ENCODE measurements around the gene DPF3. TPM values are rescaled to one million over a fixed set of nuclear protein-coding genes. Genes with fewer than 3 reads are reported as not detected.

Gene DPF3
- total RNA-seq, 5 donors from 2014 or later (not counting 1 experiment from before 2014, with no cell fraction given) = 0.33 to 0.86 (median 0.54) TPM

DNA sequence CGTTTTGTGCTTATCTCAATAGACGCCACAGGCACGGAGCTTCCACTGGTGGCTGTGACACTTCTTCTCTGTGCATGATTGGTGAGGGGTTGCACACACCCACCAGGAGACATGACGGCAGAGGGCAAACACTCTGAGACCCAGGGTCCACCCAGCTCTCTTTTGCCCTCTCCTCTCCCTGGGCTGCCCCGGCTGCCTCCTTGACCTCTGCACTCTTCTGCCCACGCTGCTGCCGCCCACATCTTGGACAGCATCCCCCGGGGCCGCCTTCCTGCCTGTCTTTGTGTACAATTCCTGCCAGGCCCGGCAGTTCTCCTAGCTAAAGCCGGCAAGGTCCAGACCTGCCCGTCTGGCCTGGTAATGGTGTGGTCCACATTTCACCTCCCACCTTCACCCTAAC is 44.7 kb downstream of the DPF3 start:
- ChIA-PET CTCF (no interaction called here), POLR2A (no interaction called here)

GRCh38 chr14:72847721-72848120 is 46.2 kb downstream of the DPF3 start:
- peaks cover 0 to 16% of the 10 kb centered on the region in 2 experiments for H3K27me3 ChIP-seq (replicated peaks in 1 of 2; ENCODE audit: control insufficient read depth in 2 of 2, extremely low read depth in 1 of 2, insufficient read depth in 2 of 2, low read length in 1 of 2)
- no peak overlapping the region for H3K4me3 Mint-ChIP-seq
- WGBS (ENCODE audit: insufficient coverage) = 93% methylated on average over 3 of the region's 4 CpGs
- H3K36me3 ChIP-seq (ENCODE audit: control insufficient read depth in 2 of 2, extremely low read depth in 1 of 2, insufficient read depth in 1 of 2, low read length in 1 of 2) = no peaks in the 10 kb centered on the region
- DNase-seq (no peak), ATAC-seq (replicated peaks in 1 of 4) (no peak)
- no peak overlapping the region for H3K27ac Mint-ChIP-seq
- no peaks in the 10 kb centered on the region for H3K36me3 Mint-ChIP-seq
- ChIA-PET POLR2A (no interaction called here), CTCF (no interaction called here)
- no peaks in the 10 kb centered on the region for H3K9me3 ChIP-seq
- no peak overlapping the region for H3K4me3 ChIP-seq (ENCODE audit: control insufficient read depth in 1 of 2, extremely low read depth in 1 of 2, low read length in 1 of 2)
- H3K9me3 Mint-ChIP-seq = no peaks in the 10 kb centered on the region
- H3K4me1 Mint-ChIP-seq = no peaks in the 10 kb centered on the region
- peaks cover 8 to 12% of the 10 kb centered on the region in 2 donors for H3K27me3 Mint-ChIP-seq
- H3K4me1 ChIP-seq (ENCODE audit: control insufficient read depth in 1 of 2, extremely low read depth in 1 of 2, insufficient read depth in 2 of 2, low read length in 2 of 2) = no peaks in the 10 kb centered on the region
- H3K27ac ChIP-seq (ENCODE audit: low read length) = no peak overlapping the region

More for the DNA sequence above, 44.7 kb downstream of the DPF3 start:
- DNase-seq (no peak), ATAC-seq (replicated peaks in 1 of 4) (no peak)
- H3K36me3 ChIP-seq (ENCODE audit: control insufficient read depth in 2 of 2, extremely low read depth in 1 of 2, insufficient read depth in 1 of 2, low read length in 1 of 2) = no peaks in the 10 kb centered on the region
- Mint-ChIP-seq H3K4me3 (no peak overlapping the region), H3K27ac (no peak overlapping the region), H3K36me3 (no peaks in the 10 kb centered on the region), H3K27me3 (peaks cover 8 to 12% of the 10 kb centered on the region in 2 donors), H3K4me1 (no peaks in the 10 kb centered on the region), H3K9me3 (no peaks in the 10 kb centered on the region)
- H3K4me3 ChIP-seq (ENCODE audit: control insufficient read depth in 1 of 2, extremely low read depth in 1 of 2, low read length in 1 of 2) = no peak overlapping the region
- no peaks in the 10 kb centered on the region for H3K9me3 ChIP-seq
- H3K27ac ChIP-seq (ENCODE audit: low read length) = no peak overlapping the region
- no peaks in the 10 kb centered on the region for H3K4me1 ChIP-seq (ENCODE audit: control insufficient read depth in 1 of 2, extremely low read depth in 1 of 2, insufficient read depth in 2 of 2, low read length in 2 of 2)
- peaks cover 0 to 16% of the 10 kb centered on the region in 2 experiments for H3K27me3 ChIP-seq (replicated peaks in 1 of 2; ENCODE audit: control insufficient read depth in 2 of 2, extremely low read depth in 1 of 2, insufficient read depth in 2 of 2, low read length in 1 of 2)
- 84% methylated on average over 8 of the region's 12 CpGs for WGBS (ENCODE audit: insufficient coverage)

- Histone ChIP-seq H3K4me3 (ENCODE audit: control insufficient read depth in 1 of 2, extremely low read depth in 1 of 2, low read length in 1 of 2) (no peak overlapping the region), H3K9me3 (no peaks in the 10 kb centered on the region), H3K36me3 (ENCODE audit: control insufficient read depth in 2 of 2, extremely low read depth in 1 of 2, insufficient read depth in 1 of 2, low read length in 1 of 2) (no peaks in the 10 kb centered on the region), H3K27me3 (replicated peaks in 1 of 2; ENCODE audit: control insufficient read depth in 2 of 2, extremely low read depth in 1 of 2, insufficient read depth in 2 of 2, low read length in 1 of 2) (peaks cover 0 to 9% of the 10 kb centered on the region in 2 experiments), H3K27ac (ENCODE audit: low read length) (no peak overlapping the region), H3K4me1 (ENCODE audit: control insufficient read depth in 1 of 2, extremely low read depth in 1 of 2, insufficient read depth in 2 of 2, low read length in 2 of 2) (no peaks in the 10 kb centered on the region)
- POLR2A ChIA-PET = no interaction called here
- H3K36me3 Mint-ChIP-seq = no peaks in the 10 kb centered on the region
- WGBS (ENCODE audit: insufficient coverage) = no CpG with 5 or more reads among the region's 4 CpGs
- ATAC-seq (replicated peaks in 1 of 4) = no peak
- peaks cover 6 to 8% of the 10 kb centered on the region in 2 donors for H3K27me3 Mint-ChIP-seq
- H3K9me3 Mint-ChIP-seq = no peaks in the 10 kb centered on the region
- no peak overlapping the region for H3K4me3 Mint-ChIP-seq
- DNase-seq = no peak
- CTCF ChIA-PET = interaction anchor here in 1 of 2 donors (0.7 kb wide), 1 partner anchor 201 kb away, joined by 3 read pairs; no protein-coding TSS in a partner anchor
- no peak overlapping the region for H3K27ac Mint-ChIP-seq
- H3K4me1 Mint-ChIP-seq = no peaks in the 10 kb centered on the region
These were observed 48.2 kb downstream of the DPF3 start for GRCh38 chr14:72845683-72846082.

- no peak for ATAC-seq (replicated peaks in 1 of 4)
- ChIA-PET CTCF (no interaction called here), POLR2A (no interaction called here)
- Mint-ChIP-seq H3K27me3 (peaks cover 3 to 4% of the 10 kb centered on the region in 2 donors), H3K36me3 (no peaks in the 10 kb centered on the region), H3K4me1 (no peaks in the 10 kb centered on the region), H3K9me3 (no peaks in the 10 kb centered on the region), H3K27ac (peak overlapping the region in 1 of 2 donors; percentile 55), H3K4me3 (no peak overlapping the region)
- WGBS (ENCODE audit: insufficient coverage) = 72% methylated on average over 3 of the region's 4 CpGs
- no peak overlapping the region for H3K27ac ChIP-seq (ENCODE audit: low read length)
- no peaks in the 10 kb centered on the region for H3K9me3 ChIP-seq
- no peak for DNase-seq
- H3K4me3 ChIP-seq (ENCODE audit: control insufficient read depth in 1 of 2, extremely low read depth in 1 of 2, low read length in 1 of 2) = no peak overlapping the region
- H3K36me3 ChIP-seq (ENCODE audit: control insufficient read depth in 2 of 2, extremely low read depth in 1 of 2, insufficient read depth in 1 of 2, low read length in 1 of 2) = no peaks in the 10 kb centered on the region
- H3K27me3 ChIP-seq (replicated peaks in 1 of 2; ENCODE audit: control insufficient read depth in 2 of 2, extremely low read depth in 1 of 2, insufficient read depth in 2 of 2, low read length in 1 of 2) = peaks cover 0 to 6% of the 10 kb centered on the region in 2 experiments
- H3K4me1 ChIP-seq (ENCODE audit: control insufficient read depth in 1 of 2, extremely low read depth in 1 of 2, insufficient read depth in 2 of 2, low read length in 2 of 2) = no peaks in the 10 kb centered on the region
These were observed 48.7 kb downstream of the DPF3 start for GRCh38 chr14:72845196-72845595.

GRCh38 chr14:72844524-72844923 is 49.4 kb downstream of the DPF3 start:
- H3K27me3 ChIP-seq (replicated peaks in 1 of 2; ENCODE audit: control insufficient read depth in 2 of 2, extremely low read depth in 1 of 2, insufficient read depth in 2 of 2, low read length in 1 of 2) = peaks cover 0 to 9% of the 10 kb centered on the region in 2 experiments
- no peaks in the 10 kb centered on the region for H3K9me3 ChIP-seq
- no peak for ATAC-seq (replicated peaks in 1 of 4)
- H3K27ac ChIP-seq (ENCODE audit: low read length) = no peak overlapping the region
- POLR2A ChIA-PET = no interaction called here
- DNase-seq = no peak
- Mint-ChIP-seq H3K27ac (no peak overlapping the region), H3K9me3 (no peaks in the 10 kb centered on the region), H3K36me3 (no peaks in the 10 kb centered on the region), H3K4me1 (no peaks in the 10 kb centered on the region), H3K4me3 (no peak overlapping the region), H3K27me3 (peaks cover 3% of the 10 kb centered on the region in 2 donors)
- no peak overlapping the region for H3K4me3 ChIP-seq (ENCODE audit: control insufficient read depth in 1 of 2, extremely low read depth in 1 of 2, low read length in 1 of 2)
- no peaks in the 10 kb centered on the region for H3K36me3 ChIP-seq (ENCODE audit: control insufficient read depth in 2 of 2, extremely low read depth in 1 of 2, insufficient read depth in 1 of 2, low read length in 1 of 2)
- CTCF ChIA-PET = no interaction called here
- 70% methylated on average over 2 of the region's 3 CpGs for WGBS (ENCODE audit: insufficient coverage)
- no peaks in the 10 kb centered on the region for H3K4me1 ChIP-seq (ENCODE audit: control insufficient read depth in 1 of 2, extremely low read depth in 1 of 2, insufficient read depth in 2 of 2, low read length in 2 of 2)

GRCh38 chr14:72839753-72840607 is 53.9 kb downstream of the DPF3 start:
- Mint-ChIP-seq H3K27ac (no peak overlapping the region), H3K9me3 (no peaks in the 10 kb centered on the region), H3K36me3 (no peaks in the 10 kb centered on the region), H3K4me3 (no peak overlapping the region), H3K4me1 (no peaks in the 10 kb centered on the region), H3K27me3 (peaks cover 0 to 3% of the 10 kb centered on the region in 2 donors)
- no peaks in the 10 kb centered on the region for H3K36me3 ChIP-seq (ENCODE audit: control insufficient read depth in 2 of 2, extremely low read depth in 1 of 2, insufficient read depth in 1 of 2, low read length in 1 of 2)
- DNase-seq = no peak
- no peak overlapping the region for H3K4me3 ChIP-seq (ENCODE audit: control insufficient read depth in 1 of 2, extremely low read depth in 1 of 2, low read length in 1 of 2)
- ChIA-PET POLR2A (no interaction called here), CTCF (no interaction called here)
- ATAC-seq (replicated peaks in 1 of 4) = no peak
- peaks cover 0 to 9% of the 10 kb centered on the region in 2 experiments for H3K27me3 ChIP-seq (replicated peaks in 1 of 2; ENCODE audit: control insufficient read depth in 2 of 2, extremely low read depth in 1 of 2, insufficient read depth in 2 of 2, low read length in 1 of 2)
- 94% methylated on average over 6 of the region's 12 CpGs for WGBS (ENCODE audit: insufficient coverage)
- H3K27ac ChIP-seq (ENCODE audit: low read length) = no peak overlapping the region
- no peaks in the 10 kb centered on the region for H3K4me1 ChIP-seq (ENCODE audit: control insufficient read depth in 1 of 2, extremely low read depth in 1 of 2, insufficient read depth in 2 of 2, low read length in 2 of 2)
- H3K9me3 ChIP-seq = no peaks in the 10 kb centered on the region

Data from T-cell (primary cell).